ENCODE data around the gene DMTF1.

- TF ChIP-seq TSHZ1 (tag by site-specific recombination; IDR thresholded peaks at IDR 0.05; ENCODE audit: borderline replicate concordance), result no peak
- no peak for TF ChIP-seq CTCF (tag by site-specific recombination; IDR thresholded peaks at IDR 0.05)
- TF ChIP-seq ZNF660 (tag by site-specific recombination; IDR thresholded peaks at IDR 0.05), result no peak
- no peak for TF ChIP-seq ZBTB6 (tag by site-specific recombination; IDR thresholded peaks at IDR 0.05)
- no peak for TF ChIP-seq ZNF223 (tag by site-specific recombination; IDR thresholded peaks at IDR 0.05)
Measured at GRCh38 chr7:87113077-87113476, 39.2 kb upstream of the DMTF1 start.

All from HEK293 (cell line).